Right lobe of liver (tissue), 4 donors: Measurements from ENCODE around the gene GAPVD1.

ENCODE experiments used
- POLR2A ChIP-seq: fragments of 450-650 bp; IDR thresholded peaks from one replicate; pipeline ENCODE4 v1.6.1; 2017; ENCODE audit warnings: antibody characterized with exemption, mild to moderate bottlenecking
- TF ChIP-seq, protein P1 (sequence below), 4 donors: fragments of 200-600 bp in 3 of 4; fragments of 450-650 bp in 1 of 4; IDR thresholded peaks; one replicate each; pipeline versions ENCODE4 v1.5.1 to v1.8.0; 2016 to 2022; ENCODE audit warnings: antibody characterized with exemption in 4 of 4, mild to moderate bottlenecking in 2 of 4
- donor health status: DM: no; HTN: no; CAD: no.
- donor health status: DM: no; HTN: no; CAD: no.
- donor health status: DM: no; HTN: yes; CAD: no.

DNA sequence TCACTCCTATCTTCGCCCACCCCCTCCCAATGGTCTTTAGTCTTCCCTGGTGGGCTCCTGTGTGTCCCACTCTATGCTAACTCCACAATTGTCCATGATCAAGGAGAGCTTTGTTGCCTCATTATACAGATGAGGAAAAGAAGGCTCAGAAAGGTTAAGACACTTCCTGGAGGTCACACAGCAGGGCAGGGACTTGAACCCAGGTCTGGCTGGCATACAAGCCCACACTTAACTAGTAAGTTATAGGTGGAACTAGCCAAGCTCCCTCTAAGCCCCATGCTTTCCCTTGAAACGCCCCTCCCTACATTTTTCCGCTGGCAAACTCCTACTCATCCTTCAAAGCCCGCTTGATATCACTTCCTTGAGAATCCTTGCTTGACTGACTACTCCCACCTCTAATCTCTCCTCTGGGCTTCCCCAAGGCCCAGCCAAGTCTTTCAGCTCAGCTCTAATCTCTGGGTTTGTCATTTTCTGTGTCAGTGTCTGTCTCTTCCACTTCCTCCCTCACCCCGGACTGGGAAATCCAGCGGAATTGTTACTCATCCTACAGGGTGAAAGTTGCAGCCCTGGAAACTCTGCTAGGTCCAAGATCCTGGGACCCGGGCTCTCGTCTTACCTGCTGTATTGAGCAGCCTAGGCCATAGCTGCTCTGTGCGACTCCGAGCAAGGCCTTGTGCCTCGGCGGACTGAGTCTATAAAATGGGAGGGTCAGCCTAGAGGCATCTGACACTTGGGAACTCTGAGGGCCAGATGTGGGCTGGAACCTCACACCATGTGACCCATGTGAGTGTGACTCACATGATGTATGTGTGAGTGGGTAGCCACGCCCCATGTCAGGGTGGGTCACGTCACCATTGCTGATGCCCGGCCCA, 144.5 kb downstream of the GAPVD1 start:
- TF ChIP-seq, protein P1, sequence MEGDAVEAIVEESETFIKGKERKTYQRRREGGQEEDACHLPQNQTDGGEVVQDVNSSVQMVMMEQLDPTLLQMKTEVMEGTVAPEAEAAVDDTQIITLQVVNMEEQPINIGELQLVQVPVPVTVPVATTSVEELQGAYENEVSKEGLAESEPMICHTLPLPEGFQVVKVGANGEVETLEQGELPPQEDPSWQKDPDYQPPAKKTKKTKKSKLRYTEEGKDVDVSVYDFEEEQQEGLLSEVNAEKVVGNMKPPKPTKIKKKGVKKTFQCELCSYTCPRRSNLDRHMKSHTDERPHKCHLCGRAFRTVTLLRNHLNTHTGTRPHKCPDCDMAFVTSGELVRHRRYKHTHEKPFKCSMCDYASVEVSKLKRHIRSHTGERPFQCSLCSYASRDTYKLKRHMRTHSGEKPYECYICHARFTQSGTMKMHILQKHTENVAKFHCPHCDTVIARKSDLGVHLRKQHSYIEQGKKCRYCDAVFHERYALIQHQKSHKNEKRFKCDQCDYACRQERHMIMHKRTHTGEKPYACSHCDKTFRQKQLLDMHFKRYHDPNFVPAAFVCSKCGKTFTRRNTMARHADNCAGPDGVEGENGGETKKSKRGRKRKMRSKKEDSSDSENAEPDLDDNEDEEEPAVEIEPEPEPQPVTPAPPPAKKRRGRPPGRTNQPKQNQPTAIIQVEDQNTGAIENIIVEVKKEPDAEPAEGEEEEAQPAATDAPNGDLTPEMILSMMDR (IDR thresholded peaks at IDR 0.05), result no peak
- no peak for TF ChIP-seq POLR2A
